ENCODE measurements around the gene SUGCT.
"Not testable (repeated sequence)": the region's sequence is repeated elsewhere in the genome, so short reads cannot be mapped to it uniquely, and the experiment has no call there.

Gene SUGCT

GRCh38 chr7:40138973-40139372 is 4.2 kb downstream of the SUGCT start:
- no peak for DNase-seq (ENCODE audit: low read depth in 2 of 2)

- not testable (repeated sequence) for DNase-seq (ENCODE audit: low read depth in 2 of 2)
Observed at GRCh38 chr7:40139891-40140290, 5.1 kb downstream of the SUGCT start.

- not testable (repeated sequence) for DNase-seq (ENCODE audit: low read depth in 2 of 2)
Observed at GRCh38 chr7:40141916-40142315, 7.1 kb downstream of the SUGCT start.

DNA sequence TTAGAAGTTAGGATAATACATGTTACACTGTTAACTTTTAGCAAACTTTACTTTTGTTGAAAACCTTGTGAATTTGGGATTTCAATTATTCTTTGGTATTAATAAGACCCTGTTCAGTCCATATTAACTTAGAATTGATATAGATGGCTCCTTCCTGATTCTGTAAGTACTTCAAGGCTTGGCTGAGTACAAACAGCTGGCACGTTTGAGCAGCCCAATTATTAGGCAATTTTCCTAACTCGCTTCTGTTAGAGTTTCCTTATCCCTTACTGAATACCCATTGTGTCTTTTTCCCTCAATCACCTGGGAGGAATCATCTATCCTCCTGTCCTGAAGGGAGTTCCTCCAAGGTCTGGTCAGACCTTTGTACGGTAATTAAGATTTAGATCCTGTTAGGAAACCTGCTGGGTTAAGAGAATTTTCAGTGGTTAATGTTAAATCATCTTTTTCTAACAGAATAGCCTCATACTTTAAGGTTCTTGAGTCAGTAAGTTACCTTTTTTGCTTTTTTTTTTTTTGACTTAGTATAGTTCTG is 10.9 kb downstream of the SUGCT start:
- not testable (repeated sequence) for DNase-seq (ENCODE audit: low read depth in 2 of 2)

DNA sequence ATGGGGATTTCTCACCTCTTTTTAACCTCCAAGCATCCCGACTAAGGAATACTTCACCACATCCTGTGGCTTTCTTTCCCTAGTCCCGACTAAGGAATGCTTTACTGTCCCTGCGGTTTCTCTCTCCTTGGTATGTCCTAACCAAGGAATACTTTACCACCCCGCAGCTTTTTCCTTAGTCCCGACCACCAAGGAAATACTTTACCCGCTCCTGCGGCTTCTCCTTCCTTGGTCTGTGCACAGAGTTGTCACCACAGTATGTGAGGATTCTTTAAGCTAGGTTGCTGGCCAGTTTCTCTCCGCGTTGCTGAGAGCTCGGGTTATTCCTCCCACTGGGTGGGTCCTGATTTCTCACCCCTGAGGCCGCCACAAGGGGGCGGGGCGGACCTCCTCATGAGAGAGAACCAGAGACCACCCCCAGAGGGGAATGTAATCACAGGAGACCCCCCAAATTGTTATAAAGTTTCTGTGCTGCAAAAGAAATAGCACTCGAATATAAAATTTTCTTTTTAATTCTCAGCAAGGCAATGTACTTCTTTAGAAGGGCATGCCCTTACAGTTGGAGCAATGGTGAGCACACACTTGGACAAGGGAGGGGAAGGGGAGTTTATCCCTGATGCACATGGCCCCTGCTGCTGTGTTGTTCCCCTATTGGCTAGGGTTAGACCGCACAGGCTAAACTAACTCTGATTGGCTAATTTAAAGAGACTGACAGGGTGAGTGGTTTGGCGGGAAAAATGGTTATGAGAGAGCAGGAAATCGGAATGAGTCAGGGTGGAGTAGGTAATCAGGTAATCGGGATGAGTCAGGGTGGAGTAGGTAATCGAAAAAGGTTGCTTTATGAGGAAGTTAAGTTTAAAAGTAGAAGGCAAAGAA is 12.8 kb downstream of the SUGCT start:
- DNase-seq (ENCODE audit: low read depth in 2 of 2), result no peak

- DNase-seq (ENCODE audit: low read depth in 2 of 2), result not testable (repeated sequence)
Observed at GRCh38 chr7:40148247-40148580, 13.4 kb downstream of the SUGCT start.

DNA sequence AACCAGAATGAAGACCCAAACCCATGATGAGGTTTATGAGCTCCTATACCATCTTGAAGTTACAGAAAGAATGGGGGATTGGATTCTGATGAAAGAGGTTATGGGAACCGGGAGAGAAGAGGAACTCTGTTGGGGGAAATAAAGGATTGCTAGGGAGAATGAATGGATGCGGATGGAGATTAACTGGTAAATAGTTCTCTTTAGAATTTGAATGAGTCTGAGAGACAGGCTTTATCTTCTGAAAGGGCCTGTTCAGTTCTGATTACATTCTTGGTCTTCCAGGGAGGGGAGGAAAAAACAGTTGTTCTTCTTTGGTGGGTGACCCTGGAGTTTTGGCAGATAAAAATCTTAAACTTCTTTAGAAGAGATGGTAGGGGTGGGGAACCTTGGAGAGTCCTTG is 13.9 kb downstream of the SUGCT start:
- DNase-seq (ENCODE audit: low read depth in 2 of 2), result no peak

GRCh38 chr7:40151504-40151903 is 16.7 kb downstream of the SUGCT start:
- no peak for DNase-seq (ENCODE audit: low read depth in 2 of 2)

DNA sequence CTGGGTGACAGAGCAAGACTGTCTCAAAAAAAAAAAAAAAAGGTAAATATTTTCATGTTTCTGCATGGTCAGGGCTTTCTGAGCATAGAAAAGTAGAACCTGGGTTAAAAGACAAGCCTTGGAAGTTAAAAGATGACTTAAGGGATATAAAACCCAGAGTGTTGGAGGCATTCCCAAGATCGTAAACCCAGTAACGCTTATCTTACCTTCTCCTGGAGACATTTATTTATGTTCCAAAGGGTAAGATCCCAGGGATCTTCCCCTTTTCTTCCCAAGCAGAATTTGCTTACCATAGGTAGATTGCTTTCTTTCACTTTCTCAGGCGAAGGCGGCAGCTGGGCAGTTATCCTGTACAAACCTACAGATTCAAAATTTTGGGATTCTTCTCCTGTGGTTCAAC is 22.2 kb downstream of the SUGCT start:
- no peak for DNase-seq (ENCODE audit: low read depth in 2 of 2)

DNA sequence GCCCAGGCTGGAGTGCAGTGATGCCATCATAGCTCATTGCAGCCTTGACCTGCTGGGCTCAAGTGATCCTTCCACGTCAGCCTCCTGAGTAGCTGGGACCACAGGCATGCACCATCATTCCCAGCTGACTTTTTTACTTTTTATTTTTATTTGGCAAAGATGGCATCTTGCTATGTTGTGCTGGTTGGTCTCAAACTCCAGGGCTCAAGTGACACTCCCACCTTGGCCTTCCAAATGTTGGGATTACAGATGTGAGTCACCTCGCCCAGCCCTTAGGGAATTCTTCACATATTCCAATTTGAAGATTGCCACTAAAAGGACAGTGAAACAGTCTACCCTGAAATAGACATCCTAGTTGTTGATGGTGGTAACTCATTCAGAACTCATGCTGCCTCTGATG is 27.7 kb downstream of the SUGCT start:
- no peak for DNase-seq (ENCODE audit: low read depth in 2 of 2)

- DNase-seq (ENCODE audit: low read depth in 2 of 2), result no peak
Observed at GRCh38 chr7:40165216-40165615, 30.4 kb downstream of the SUGCT start.

GRCh38 chr7:40167291-40167690 is 32.5 kb downstream of the SUGCT start:
- DNase-seq (ENCODE audit: low read depth in 2 of 2), result no peak

DNA sequence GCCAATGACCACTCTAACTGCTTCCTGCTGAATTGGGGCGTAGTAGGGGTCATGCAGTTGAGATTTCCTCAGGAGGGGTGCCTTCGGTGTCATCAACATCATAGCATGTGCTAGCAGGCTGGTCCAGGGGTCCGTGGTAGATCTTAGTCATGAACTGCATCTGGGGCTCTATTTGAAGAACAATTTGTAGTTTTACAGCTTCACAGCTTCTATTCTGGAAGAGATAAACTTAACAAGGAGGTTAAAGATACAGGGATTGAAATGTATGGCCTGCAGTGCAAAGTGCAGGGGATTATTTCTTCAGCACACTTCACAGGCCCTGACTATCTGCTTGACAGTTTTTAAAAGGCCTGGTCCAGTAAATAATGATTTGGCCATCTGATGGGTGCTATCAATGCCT is 33.5 kb downstream of the SUGCT start:
- DNase-seq (ENCODE audit: low read depth in 2 of 2), result not testable (repeated sequence)

GRCh38 chr7:40173121-40173520 is 38.3 kb downstream of the SUGCT start:
- not testable (repeated sequence) for DNase-seq (ENCODE audit: low read depth in 2 of 2)

GRCh38 chr7:40175256-40175655 is 40.5 kb downstream of the SUGCT start:
- DNase-seq (ENCODE audit: low read depth in 2 of 2), result not testable (repeated sequence)

DNA sequence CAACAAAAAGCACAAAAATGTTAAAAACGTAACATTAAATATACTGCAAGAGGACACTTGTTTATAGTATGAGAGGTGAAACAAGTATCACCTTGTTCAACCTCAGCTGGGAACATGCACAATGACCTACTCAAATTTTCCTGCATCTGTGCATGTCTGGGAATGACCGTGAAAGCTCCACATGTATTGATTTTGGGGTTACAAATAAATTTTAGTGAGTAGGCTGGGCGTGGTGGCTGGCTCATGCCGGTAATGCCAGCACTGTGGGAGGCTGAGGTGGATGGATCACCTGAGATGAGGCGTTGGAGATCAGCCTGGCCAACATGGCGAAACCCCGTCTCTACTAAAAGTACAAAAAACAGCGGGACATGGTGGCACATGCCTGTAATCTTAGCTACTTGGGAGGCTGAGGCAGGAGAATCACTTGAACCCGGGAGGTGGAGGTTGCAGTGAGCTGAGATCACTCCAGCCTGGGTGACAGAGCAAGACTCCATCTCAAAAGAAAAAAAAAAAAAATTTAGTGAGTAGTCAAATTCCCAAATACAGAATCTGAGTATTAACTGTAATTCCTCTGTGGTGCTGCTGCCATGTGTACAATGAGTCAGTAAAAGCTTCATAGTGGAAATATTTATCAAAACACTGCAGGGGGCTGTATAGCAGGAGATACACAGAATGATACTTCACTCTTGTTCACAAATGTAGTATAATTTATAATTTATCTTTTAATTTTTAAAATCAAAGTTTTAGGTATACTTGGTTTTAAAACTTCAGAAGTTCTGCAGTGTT is 41.1 kb downstream of the SUGCT start:
- DNase-seq (ENCODE audit: low read depth in 2 of 2), result no peak

- DNase-seq (ENCODE audit: low read depth in 2 of 2), result no peak
Observed at GRCh38 chr7:40177071-40177470, 42.3 kb downstream of the SUGCT start.

GRCh38 chr7:40182452-40182851 is 47.6 kb downstream of the SUGCT start:
- DNase-seq (ENCODE audit: low read depth in 2 of 2), result no peak

DNA sequence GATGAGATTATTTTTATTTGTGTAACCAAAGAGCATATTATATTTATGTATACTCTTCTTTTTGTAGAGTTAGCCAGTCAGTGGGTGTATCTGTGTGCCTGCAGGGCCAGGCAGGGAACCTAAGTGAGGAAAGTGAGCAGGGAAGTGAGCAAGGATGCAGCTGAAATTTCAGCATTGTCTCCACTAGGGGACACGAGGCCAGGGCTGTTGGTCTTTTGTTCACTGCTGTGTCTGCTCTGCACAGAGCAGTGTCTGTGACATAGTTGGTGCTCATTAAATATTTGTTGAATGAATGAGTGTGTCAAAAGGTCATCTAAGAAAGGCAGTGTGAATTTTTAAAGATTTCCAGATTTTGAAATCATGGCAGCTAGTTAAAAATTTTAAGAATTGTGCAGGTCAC is 51.8 kb downstream of the SUGCT start:
- DNase-seq (ENCODE audit: low read depth in 2 of 2), result no peak

GRCh38 chr7:40192036-40192435 is 57.2 kb downstream of the SUGCT start:
- DNase-seq (ENCODE audit: low read depth in 2 of 2), result no peak

DNA sequence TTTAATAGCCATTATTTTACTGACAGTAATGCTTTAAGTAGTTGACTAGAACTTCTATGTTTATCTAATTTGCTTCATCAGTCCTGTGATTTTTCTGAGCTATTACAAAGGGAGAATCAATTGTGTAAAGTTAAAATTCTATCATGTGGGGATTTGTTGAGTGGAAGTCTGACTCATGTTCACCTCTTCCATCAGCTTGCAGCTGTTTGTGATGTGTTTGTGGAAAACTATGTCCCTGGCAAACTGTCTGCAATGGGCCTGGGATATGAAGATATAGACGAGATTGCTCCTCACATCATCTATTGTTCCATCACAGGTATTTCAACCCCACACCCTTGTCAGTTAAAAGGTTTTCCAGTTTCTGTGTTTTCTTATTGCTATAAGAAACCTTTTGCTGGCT is 59.9 kb downstream of the SUGCT start:
- no peak for DNase-seq (ENCODE audit: low read depth in 2 of 2)

DNA sequence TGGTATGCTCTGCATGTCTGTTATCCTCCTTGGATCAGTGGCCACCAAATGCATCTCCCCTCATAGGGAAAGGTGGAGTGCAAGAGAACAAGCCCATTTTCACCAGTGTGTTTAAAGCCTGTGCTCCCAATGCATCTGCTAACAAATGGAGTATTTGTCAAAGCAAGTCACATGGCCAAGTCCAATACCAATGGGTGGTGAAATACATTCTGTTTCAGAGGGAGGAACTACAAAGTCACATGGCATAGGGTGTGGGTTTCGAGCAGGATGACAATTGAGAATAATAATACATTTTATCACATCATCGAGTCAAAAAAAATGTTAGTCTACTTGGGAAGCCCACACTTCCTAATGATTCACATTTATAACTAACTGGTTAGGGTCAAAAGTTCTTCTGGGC is 62.7 kb downstream of the SUGCT start:
- no peak for DNase-seq (ENCODE audit: low read depth in 2 of 2)

Measured in activated CD4-positive, alpha-beta T cell treated with anti-CD3 and anti-CD28 coated beads for 24 hours (primary cell).